GM12878 (cell line): ENCODE measurements around the gene TMEM229B. TPM values are rescaled to one million over a fixed set of nuclear protein-coding genes. Genes with fewer than 3 reads are reported as not detected.

Experiments
- ATAC-seq: fragments of 200-7000 bp; cut with Tn5 transposase; 3 replicates; pipeline ENCODE4 v1.9.1; 2020; ENCODE audit warnings: mild to moderate bottlenecking, moderate library complexity
- BruUV-seq: library from RNA; stranded (reverse); fragments of 400-500 nt; replicated peaks from 2 replicates; lab custom pipeline; 2021; lab: Mats Ljungman, UMichigan
- CTCF ChIA-PET: fragments of 300-600 bp; sonication (Branson Sonifier 250); formaldehyde crosslinking; extraction: SDS; loops from one replicate; lab custom pipeline; 2021; ENCODE audit warnings: inconsistent platforms; lab: Yijun Ruan, JAX
- POLR2A ChIA-PET: fragments of 350-600 bp; formaldehyde crosslinking; extraction: SDS; loops from one replicate; lab custom pipeline; 2021; ENCODE audit warnings: inconsistent platforms; lab: Charles Lee
- RAD21 ChIA-PET: fragments of 300-600 bp; sonication (Branson Sonifier 250); formaldehyde crosslinking; loops from one replicate; lab custom pipeline; 2023; ENCODE audit warnings: antibody characterized with exemption; ENCODE audit not compliant: unreplicated experiment; lab: Charles Lee
- SMC1A ChIA-PET: fragments of 300-600 bp; sonication (Branson Sonifier 250); formaldehyde crosslinking; loops from one replicate; lab custom pipeline; 2023; ENCODE audit not compliant: unreplicated experiment, uncharacterized antibody; lab: Charles Lee
- DNase-seq: peaks from one replicate; pipeline ENCODE4 v3.0.0-alpha.2; 2011; ENCODE audit warnings: low read depth, low spot score
- FAIRE-seq: peaks from 3 replicates; lab custom pipeline; 2011; peaks lifted over from hg19 to GRCh38; lab: Jason Lieb, UNC
- H2AFZ ChIP-seq: 2 replicates; pipeline ENCODE4 v1.6.0; 2011; ENCODE audit warnings: low read depth, low read length, control low read depth; ENCODE audit not compliant: control insufficient read depth
- H3K27ac ChIP-seq: 2 replicates; pipeline ENCODE4 v1.5.1; 2011; ENCODE audit warnings: control low read depth; ENCODE audit not compliant: control insufficient read depth, insufficient read depth
- H3K27me3 ChIP-seq, 2 experiments: replicated peaks in 1 of 2; 2 replicates each; pipeline versions ENCODE4 v1.6.0 to v1.6.1; 2011; ENCODE audit warnings: low read length in 1 of 2; ENCODE audit not compliant: control insufficient read depth in 2 of 2, insufficient read depth in 2 of 2
- H3K36me3 ChIP-seq, 2 experiments: 2 replicates each; pipeline ENCODE4 v1.5.1; 2011; ENCODE audit warnings: low read length in 1 of 2; ENCODE audit not compliant: control insufficient read depth in 2 of 2, insufficient read depth in 2 of 2
- H3K4me1 ChIP-seq: 2 replicates; pipeline ENCODE4 v1.6.1; 2011; ENCODE audit warnings: mild to moderate bottlenecking, low read length, moderate library complexity, mixed read lengths; ENCODE audit not compliant: control insufficient read depth, insufficient read depth
- H3K4me2 ChIP-seq: 2 replicates; pipeline ENCODE4 v1.6.0; 2011; ENCODE audit warnings: control low read depth; ENCODE audit not compliant: control insufficient read depth, insufficient read depth
- H3K4me3 ChIP-seq: fragments of 200-600 bp; sonication (generic); 2 replicates; pipeline ENCODE4 v1.5.1; 2016
- H3K79me2 ChIP-seq: 2 replicates; pipeline ENCODE4 v1.6.0; 2011; ENCODE audit warnings: low read length; ENCODE audit not compliant: control insufficient read depth, insufficient read depth
- H3K9ac ChIP-seq: 2 replicates; pipeline ENCODE4 v1.8.0; 2011; ENCODE audit warnings: low read length, control low read depth, mixed read lengths; ENCODE audit not compliant: control insufficient read depth, insufficient read depth
- H3K9me3 ChIP-seq: replicated peaks from 3 replicates; pipeline ENCODE4 v1.5.1; 2011; ENCODE audit warnings: mild to moderate bottlenecking, low read length; ENCODE audit not compliant: control insufficient read depth, insufficient read depth
- H4K20me1 ChIP-seq: 2 replicates; pipeline ENCODE4 v1.6.0; 2011; ENCODE audit not compliant: control insufficient read depth, insufficient read depth
- E4F1 ChIP-seq: fragments of 450-650 bp; IDR thresholded peaks from 2 replicates; pipeline ENCODE4 v1.6.1; 2018; ENCODE audit warnings: borderline replicate concordance, mild to moderate bottlenecking; ENCODE audit not compliant: partially characterized antibody
- FOS ChIP-seq: IDR thresholded peaks from 3 replicates; pipeline ENCODE4 v1.6.1; 2011; ENCODE audit warnings: borderline replicate concordance; ENCODE audit not compliant: insufficient read length; ENCODE audit errors: extremely low read depth
- LARP7 ChIP-seq: fragments of 450-650 bp; IDR thresholded peaks from 2 replicates; pipeline ENCODE4 v1.6.1; 2017; ENCODE audit warnings: mild to moderate bottlenecking
- MEF2A ChIP-seq: IDR thresholded peaks from 2 replicates; pipeline ENCODE4 v1.6.1; 2011; ENCODE audit warnings: low read depth, mild to moderate bottlenecking, low read length, moderate library complexity; ENCODE audit not compliant: insufficient read depth
- MLLT1 ChIP-seq: fragments of 450-650 bp; IDR thresholded peaks from 2 replicates; pipeline ENCODE4 v1.6.1; 2016; ENCODE audit warnings: mild to moderate bottlenecking
- POLR2A ChIP-seq: IDR thresholded peaks from 2 replicates; pipeline ENCODE4 v1.6.1; 2011; ENCODE audit warnings: low read depth, mild to moderate bottlenecking, low read length
- POLR2AphosphoS2 ChIP-seq: IDR thresholded peaks from 2 replicates; pipeline ENCODE4 v1.6.1; 2011; ENCODE audit warnings: low read depth, mild to moderate bottlenecking, low read length, improper control_type of control experiment, moderate library complexity
- RBBP5 ChIP-seq: fragments of 200-600 bp; sonication (generic); conservative IDR thresholded peaks from 2 replicates; pipeline ENCODE4 v1.6.1; 2016
- SMAD5 ChIP-seq: IDR thresholded peaks from 2 replicates; pipeline ENCODE4 v1.6.1; 2016; ENCODE audit warnings: antibody characterized with exemption, low read depth
- SMC3 ChIP-seq: IDR thresholded peaks from 2 replicates; pipeline ENCODE4 v1.6.1; 2011; ENCODE audit warnings: low read length, improper control_type of control experiment, borderline replicate concordance
- YY1 ChIP-seq: IDR thresholded peaks from 2 replicates; pipeline ENCODE4 v1.6.1; 2011; ENCODE audit warnings: low read depth, mild to moderate bottlenecking, low read length
- ZBED1 ChIP-seq: IDR thresholded peaks from 2 replicates; pipeline ENCODE4 v1.6.1; 2016; ENCODE audit warnings: borderline replicate concordance
- ZNF622 ChIP-seq: fragments of 450-650 bp; IDR thresholded peaks from 2 replicates; pipeline ENCODE4 v1.6.1; 2017; ENCODE audit warnings: mild to moderate bottlenecking, inconsistent platforms
- WGBS: methylation state at CpG from one replicate; pipeline ENCODE4 v1.1.6; 2016; ENCODE audit warnings: low lambda C conversion rate; ENCODE audit not compliant: insufficient replicate concordance, insufficient coverage; ENCODE audit errors: missing lambda C conversion rate; 5-methylcytosine and 5-hydroxymethylcytosine counted together
- in situ Hi-C: fragments of 300-500 bp; cut with MboI; formaldehyde crosslinking; loops from 9 replicates; pipeline ENCODE4 v1.14.3; 2018; ENCODE audit warnings: mixed read lengths
- intact Hi-C: fragments of 100-400 bp; cut with micrococcal nuclease; formaldehyde crosslinking; loops from one replicate; pipeline ENCODE4 v1.14.2; 2022; ENCODE audit not compliant: unreplicated experiment
- polyA plus RNA-seq, 11 experiments: library from polyadenylated mRNA; depleted of rRNA in 4 of 11; unstranded in 6 of 11; stranded (reverse) in 5 of 11; fragments of >200 nt; fragmentation: Nextera tagmentation in 4 of 11; fragmentation: Illumina TruSeq in 1 of 11; extraction: Ambion mirVana in 4 of 11; extraction: Trizol in 1 of 11; gene quantifications; 1 replicate in 1 of 11; 2 replicates in 10 of 11; pipeline versions ENCODE4 v1.2.1 to v1.2.3, GENCODE V29; 2011 to 2016; ENCODE audit warnings: inconsistent platforms in 2 of 11, missing spikeins in 2 of 11, low read depth in 1 of 11
- total RNA-seq, 4 experiments: library from RNA; depleted of rRNA in 3 of 4; stranded (reverse); fragments of >200 nt in 3 of 4; fragmentation: Illumina TruSeq in 1 of 4; extraction: Trizol in 1 of 4; gene quantifications; 2 replicates each; pipeline versions ENCODE4 v1.2.1 to v1.2.3, GENCODE V29; 2013 to 2021

The TMEM229B gene
- total and polyA plus RNA-seq, 10 of the 15 experiments (the other 5 are each of a cell fraction or from before 2014, with no cell fraction given), result 0.24 to 5.3 (median 1.7) TPM

GRCh38 chr14:67526181-67526580 is 37.7 kb upstream of the TMEM229B start:
- SMC1A ChIA-PET, result interaction anchor here (0.6 to 5.3 kb wide), 10 partner anchors 15 to 222 kb away, joined by 3 to 54 read pairs (median 8); partner anchors contain the start of gene PIGH
- Histone ChIP-seq H3K79me2 (no peaks in the 10 kb centered on the region), H3K27ac (no peak overlapping the region), H2AFZ (no peak overlapping the region), H3K9ac (no peak overlapping the region), H3K4me2 (no peak overlapping the region)
- FAIRE-seq, result no peak
- CTCF ChIA-PET, result interaction anchor here (0.6 to 5.5 kb wide), 28 partner anchors 8 to 1167 kb away, joined by 3 to 106 read pairs (median 7); partner anchors contain the start of genes RDH11 and TMEM229B
- in situ Hi-C loops, result no loop called here
- no peak for DNase-seq
- no peak for TF ChIP-seq POLR2AphosphoS2
- TF ChIP-seq ZBED1, result no peak
- no peak for TF ChIP-seq POLR2A
- TF ChIP-seq YY1, result no peak
- no peak for TF ChIP-seq ZNF622
- no peak for TF ChIP-seq LARP7
- TF ChIP-seq E4F1, result no peak
- TF ChIP-seq RBBP5, result no peak
- no peak for TF ChIP-seq MLLT1
- TF ChIP-seq SMC3, result no peak
- no peak for TF ChIP-seq MEF2A
- TF ChIP-seq FOS, result no peak
- TF ChIP-seq SMAD5, result no peak
- TF ChIP-seq, all 136 proteins: peak for 0
- Histone ChIP-seq H4K20me1 (no peaks in the 10 kb centered on the region), H3K9me3 (no peaks in the 10 kb centered on the region), H3K4me3 (no peak overlapping the region), H3K27me3 (peaks cover 0 to 8% of the 10 kb centered on the region in 2 experiments; a peak in 1 of 4 replicates), H3K36me3 (no peaks in the 10 kb centered on the region), H3K4me1 (no peaks in the 10 kb centered on the region)
- no peak for ATAC-seq
- ChIA-PET RAD21 (interaction anchor here (1.0 to 3.3 kb wide), 9 partner anchors 13 to 178 kb away, joined by 3 to 42 read pairs (median 4); no protein-coding TSS in a partner anchor), POLR2A (interaction anchor here (1.1 kb wide), 2 partner anchors 15 to 45 kb away, joined by 3 read pairs; no protein-coding TSS in a partner anchor)
- intact Hi-C loops, result loop anchor here (1.0 to 2.0 kb wide), 3 partner anchors 45 to 179 kb away; no protein-coding TSS in a partner anchor
- no TSS peak for BruUV-seq
- 65% methylated on average over 6 of the region's 6 CpGs for WGBS
